RWPE2 (cell line): ENCODE data around the gene SYTL5.

Experiments used
- ATAC-seq: fragments of 200-7000 bp; cut with Tn5 transposase; 3 replicates; pipeline ENCODE4 v1.9.1; 2021; ENCODE audit warnings: low read depth
- DNase-seq: peaks from one replicate; pipeline ENCODE4 v3.0.0-alpha.2; 2020; ENCODE audit warnings: low spot score
- H3K27ac ChIP-seq: fragments of 450-650 bp; 2 replicates; pipeline ENCODE4 v1.5.1; 2017; ENCODE audit warnings: mild to moderate bottlenecking; ENCODE audit not compliant: poor library complexity, severe bottlenecking
- H3K27me3 ChIP-seq: fragments of 250-450 bp; sonication (Bioruptor Pico); 2 replicates; pipeline ENCODE4 v1.5.1; 2021; ENCODE audit warnings: mild to moderate bottlenecking, moderate library complexity; ENCODE audit not compliant: insufficient read depth, poor library complexity, severe bottlenecking
- H3K36me3 ChIP-seq: fragments of 250-450 bp; sonication (Bioruptor Pico); 2 replicates; pipeline ENCODE4 v1.5.1; 2020; ENCODE audit warnings: low read depth, mild to moderate bottlenecking, moderate library complexity
- H3K4me1 ChIP-seq: fragments of 250-450 bp; sonication (Bioruptor Pico); 2 replicates; pipeline ENCODE4 v1.5.1; 2021; ENCODE audit warnings: mild to moderate bottlenecking, moderate library complexity; ENCODE audit not compliant: insufficient read depth, poor library complexity, severe bottlenecking
- H3K4me3 ChIP-seq: fragments of 250-450 bp; sonication (Bioruptor Pico); 2 replicates; pipeline ENCODE4 v1.5.1; 2021; ENCODE audit warnings: mild to moderate bottlenecking, moderate library complexity; ENCODE audit not compliant: severe bottlenecking
- H3K9me3 ChIP-seq: fragments of 250-450 bp; sonication (Bioruptor Pico); 2 replicates; pipeline ENCODE4 v1.5.1; 2021; ENCODE audit warnings: mild to moderate bottlenecking, moderate library complexity; ENCODE audit not compliant: severe bottlenecking
- CTCF ChIP-seq: fragments of 450-650 bp; IDR thresholded peaks from one replicate; pipeline ENCODE4 v1.5.1; 2017; ENCODE audit warnings: mild to moderate bottlenecking, moderate library complexity; ENCODE audit not compliant: poor library complexity, severe bottlenecking

SYTL5 gene

GRCh38 chrX:37997096-37997495, 9.3 kb upstream of the SYTL5 start:
- Histone ChIP-seq H3K27ac (no peak overlapping the region), H3K4me1 (peaks cover 15% of the 10 kb centered on the region), H3K27me3 (no peaks in the 10 kb centered on the region), H3K4me3 (no peak overlapping the region), H3K36me3 (no peaks in the 10 kb centered on the region), H3K9me3 (no peaks in the 10 kb centered on the region)
- no peak for ATAC-seq
- TF ChIP-seq CTCF: no peak
- DNase-seq: no peak

- Histone ChIP-seq H3K4me1 (peaks cover 15% of the 10 kb centered on the region), H3K27me3 (no peaks in the 10 kb centered on the region), H3K27ac (peak overlapping the region; percentile 56), H3K9me3 (no peaks in the 10 kb centered on the region), H3K36me3 (no peaks in the 10 kb centered on the region), H3K4me3 (no peak overlapping the region)
- ATAC-seq (peak; percentile 95), DNase-seq (no peak)
- TF ChIP-seq CTCF: no peak
Measured at GRCh38 chrX:37998586-37999262, 7.6 kb upstream of the SYTL5 start.

GRCh38 chrX:38000706-38001105, 5.6 kb upstream of the SYTL5 start:
- Histone ChIP-seq H3K9me3 (no peaks in the 10 kb centered on the region), H3K4me1 (peaks cover 9% of the 10 kb centered on the region), H3K27ac (no peak overlapping the region), H3K4me3 (no peak overlapping the region), H3K27me3 (no peaks in the 10 kb centered on the region), H3K36me3 (no peaks in the 10 kb centered on the region)
- DNase-seq: no peak
- ATAC-seq: no peak
- TF ChIP-seq CTCF: no peak

- Histone ChIP-seq H3K4me1 (peaks cover 7% of the 10 kb centered on the region), H3K36me3 (no peaks in the 10 kb centered on the region), H3K4me3 (no peak overlapping the region), H3K27ac (no peak overlapping the region), H3K9me3 (no peaks in the 10 kb centered on the region), H3K27me3 (no peaks in the 10 kb centered on the region)
- DNase-seq (no peak), ATAC-seq (no peak)
- TF ChIP-seq CTCF: no peak
Measured at GRCh38 chrX:38004046-38004445, 2.3 kb upstream of the SYTL5 start.

GRCh38 chrX:38006778-38007177, 425 bp downstream of the SYTL5 start:
- DNase-seq: no peak
- no peak overlapping the region for H3K27ac ChIP-seq
- H3K27me3 ChIP-seq: no peaks in the 10 kb centered on the region
- peaks cover 7% of the 10 kb centered on the region for H3K4me1 ChIP-seq
- H3K9me3 ChIP-seq: no peaks in the 10 kb centered on the region
- H3K4me3 ChIP-seq: no peak overlapping the region
- H3K36me3 ChIP-seq: no peaks in the 10 kb centered on the region
- ATAC-seq: no peak
- no peak for TF ChIP-seq CTCF
